Stimulated activated CD4-positive, alpha-beta T cell treated with anti-CD3 and anti-CD28 coated beads, Interleukin-2, amount 100 ng/mL, for 48 hours (primary cell): ENCODE results near the gene SLC48A1.
"Not testable (repeated sequence)": the region's sequence is repeated elsewhere in the genome, so short reads cannot be mapped to it uniquely, and the experiment has no call there.

Experiments used
- DNase-seq, 2 donors: peaks; one replicate each; pipeline ENCODE4 v3.0.0-alpha.2; 2020

SLC48A1 gene

GRCh38 chr12:47813511-47814196, 40.6 kb downstream of the SLC48A1 start:
- DNase-seq: no peak

- no peak for DNase-seq
These were observed 41.6 kb downstream of the SLC48A1 start for GRCh38 chr12:47814539-47815170.

GRCh38 chr12:47815447-47815846, 42.4 kb downstream of the SLC48A1 start:
- not testable (repeated sequence) for DNase-seq

- DNase-seq: no peak
These were observed 43.6 kb downstream of the SLC48A1 start for GRCh38 chr12:47816403-47817271.

- DNase-seq: no peak
These were observed 44.4 kb downstream of the SLC48A1 start for GRCh38 chr12:47817272-47818006.

- no peak for DNase-seq
These were observed 45.0 kb downstream of the SLC48A1 start for GRCh38 chr12:47818007-47818376.

- no peak for DNase-seq
These were observed 45.6 kb downstream of the SLC48A1 start for GRCh38 chr12:47818467-47819137.

- peak in 1 of 2 donors; percentile 52 for DNase-seq
These were observed 46.3 kb downstream of the SLC48A1 start for GRCh38 chr12:47819138-47819895.

- peak; percentile 60 to 68 for DNase-seq
These were observed 47.0 kb downstream of the SLC48A1 start, which contains the start of gene HDAC7 for GRCh38 chr12:47819896-47820630. TSS of gene HDAC7 (minus strand) at chr12:47819903. CDS start at chr12:47819785, 118 bp downstream.

- no peak for DNase-seq
These were observed 47.8 kb downstream of the SLC48A1 start for GRCh38 chr12:47820631-47821345.

GRCh38 chr12:47821346-47821706, 48.3 kb downstream of the SLC48A1 start:
- DNase-seq: no peak

GRCh38 chr12:47822401-47822800, 49.4 kb downstream of the SLC48A1 start:
- DNase-seq: no peak

- no peak for DNase-seq
These were observed 49.8 kb downstream of the SLC48A1 start for GRCh38 chr12:47822863-47823262.

- no peak for DNase-seq
These were observed 50.5 kb downstream of the SLC48A1 start for GRCh38 chr12:47823422-47824086.

GRCh38 chr12:47824198-47824597, 51.2 kb downstream of the SLC48A1 start:
- no peak for DNase-seq

GRCh38 chr12:47824635-47825034, 51.6 kb downstream of the SLC48A1 start:
- DNase-seq: no peak

GRCh38 chr12:47825173-47825639, 52.2 kb downstream of the SLC48A1 start:
- no peak for DNase-seq

- DNase-seq: no peak
These were observed 55.3 kb downstream of the SLC48A1 start for GRCh38 chr12:47828008-47828975.
